Neural progenitor cell (in vitro differentiated cells): Measurements from ENCODE around the gene VEGFA. TPM values are rescaled to one million over a fixed set of nuclear protein-coding genes. Genes with fewer than 3 reads are reported as not detected.

Experiments used
- DNase-seq: peaks from one replicate; pipeline ENCODE4 v3.0.0-alpha.2; 2016; ENCODE audit warnings: low spot score
- H2AFZ ChIP-seq: fragments of 200-600 bp; sonication (generic); replicated peaks from 2 replicates; pipeline ENCODE4 v1.6.1; 2016; ENCODE audit warnings: antibody characterized with exemption
- H3F3A ChIP-seq: fragments of 200-600 bp; sonication (generic); 2 replicates; pipeline ENCODE4 v1.6.1; 2016; ENCODE audit warnings: antibody characterized with exemption, low read depth
- H3K27ac ChIP-seq: fragments of 200-600 bp; sonication (generic); 2 replicates; pipeline ENCODE4 v1.5.1; 2016; ENCODE audit warnings: mild to moderate bottlenecking
- H3K27me3 ChIP-seq: fragments of 200-600 bp; sonication (generic); 2 replicates; pipeline ENCODE4 v1.6.1; 2016; ENCODE audit warnings: mild to moderate bottlenecking, moderate library complexity
- H3K36me3 ChIP-seq: fragments of 200-600 bp; sonication (generic); 2 replicates; pipeline ENCODE4 v1.5.1; 2016
- H3K4me1 ChIP-seq: fragments of 200-600 bp; sonication (generic); 2 replicates; pipeline ENCODE4 v1.6.1; 2016; ENCODE audit warnings: mixed run types
- H3K4me2 ChIP-seq: fragments of 200-600 bp; sonication (generic); 2 replicates; pipeline ENCODE4 v1.6.1; 2016
- H3K4me3 ChIP-seq: fragments of 200-600 bp; sonication (generic); 2 replicates; pipeline ENCODE4 v1.5.1; 2016
- H3K79me2 ChIP-seq: fragments of 200-600 bp; sonication (generic); 2 replicates; pipeline ENCODE4 v1.6.1; 2016; ENCODE audit warnings: low read depth
- H3K9ac ChIP-seq: fragments of 200-600 bp; sonication (generic); 2 replicates; pipeline ENCODE4 v1.6.1; 2016
- H3K9me3 ChIP-seq: fragments of 200-600 bp; sonication (generic); 2 replicates; pipeline ENCODE4 v1.5.1; 2016; ENCODE audit warnings: low read depth
- H4K20me1 ChIP-seq: fragments of 200-600 bp; sonication (generic); 2 replicates; pipeline ENCODE4 v1.6.1; 2016; ENCODE audit warnings: low read depth
- H3K27ac Mint-ChIP-seq: 3 replicates; pipeline ENCODE4 v1.8.0; 2021; ENCODE audit warnings: mixed read lengths
- H3K27me3 Mint-ChIP-seq: 2 replicates; pipeline ENCODE4 v1.8.0; 2022; ENCODE audit warnings: low read depth, mild to moderate bottlenecking, inconsistent platforms, moderate library complexity, mixed read lengths; ENCODE audit not compliant: insufficient read depth
- H3K36me3 Mint-ChIP-seq: 3 replicates; pipeline ENCODE4 v1.8.0; 2021; ENCODE audit warnings: mixed read lengths
- H3K4me1 Mint-ChIP-seq: 3 replicates; pipeline ENCODE4 v1.8.0; 2021; ENCODE audit warnings: mixed read lengths
- H3K4me3 Mint-ChIP-seq: 3 replicates; pipeline ENCODE4 v1.8.0; 2021; ENCODE audit warnings: mild to moderate bottlenecking, moderate library complexity, mixed read lengths
- H3K9me3 Mint-ChIP-seq: 3 replicates; pipeline ENCODE4 v1.8.0; 2020; ENCODE audit warnings: mixed read lengths
- CTCF ChIP-seq: fragments of 200-600 bp; sonication (generic); IDR thresholded peaks from 2 replicates; pipeline ENCODE4 v1.5.1; 2017; ENCODE audit warnings: antibody characterized with exemption, mild to moderate bottlenecking
- EZH2 ChIP-seq: fragments of 200-600 bp; sonication (generic); IDR thresholded peaks from 2 replicates; pipeline ENCODE4 v1.6.1; 2017; ENCODE audit warnings: antibody characterized with exemption, mild to moderate bottlenecking, moderate library complexity
- EZH2phosphoT487 ChIP-seq: fragments of 200-600 bp; sonication (generic); IDR thresholded peaks from 2 replicates; pipeline ENCODE4 v1.6.1; 2017; ENCODE audit warnings: antibody characterized with exemption
- total RNA-seq: library from RNA; depleted of rRNA; stranded (reverse); fragments of >200 nt; gene quantifications from 2 replicates; pipeline ENCODE4 v1.2.3, GENCODE V29; 2015; ENCODE audit warnings: low replicate concordance

VEGFA gene
- total RNA-seq, 1 donor from 2014 or later, result 49.6 TPM

DNA sequence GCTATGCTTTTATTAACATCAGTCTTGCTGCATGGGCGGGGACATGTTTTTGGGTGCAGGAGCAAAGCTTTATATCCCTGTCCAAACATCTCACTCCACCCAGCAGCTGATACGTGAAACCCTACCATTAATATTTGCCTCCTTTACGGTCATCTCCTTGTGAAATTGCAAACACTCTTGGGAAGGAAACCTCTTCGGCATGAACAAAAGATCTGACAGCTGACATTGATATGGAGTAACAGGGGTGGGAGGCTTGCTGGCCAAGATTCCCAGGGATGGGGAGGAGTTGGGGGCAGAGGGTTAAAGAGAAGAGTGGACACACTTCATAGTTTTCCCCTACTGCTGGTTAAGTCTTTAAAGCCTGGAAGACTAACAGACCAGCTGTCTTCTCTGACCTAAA, 22.2 kb upstream of the VEGFA start:
- no peaks in the 10 kb centered on the region for H3F3A ChIP-seq
- H3K9ac ChIP-seq, result no peak overlapping the region
- H3K4me3 ChIP-seq, result no peak overlapping the region
- no peak overlapping the region for H2AFZ ChIP-seq
- no peaks in the 10 kb centered on the region for H3K27me3 ChIP-seq
- H3K36me3 Mint-ChIP-seq, result no peaks in the 10 kb centered on the region
- H3K4me1 Mint-ChIP-seq, result peaks cover 39% of the 10 kb centered on the region
- no peaks in the 10 kb centered on the region for H3K9me3 ChIP-seq
- H4K20me1 ChIP-seq, result no peaks in the 10 kb centered on the region
- no peak overlapping the region for H3K27ac Mint-ChIP-seq
- no peaks in the 10 kb centered on the region for H3K79me2 ChIP-seq
- no peak for DNase-seq
- TF ChIP-seq EZH2, result no peak
- TF ChIP-seq CTCF, result no peak
- no peak for TF ChIP-seq EZH2phosphoT487
- H3K4me1 ChIP-seq, result peaks cover 3% of the 10 kb centered on the region
- no peak overlapping the region for H3K4me3 Mint-ChIP-seq
- no peaks in the 10 kb centered on the region for H3K9me3 Mint-ChIP-seq
- peaks cover 7% of the 10 kb centered on the region for H3K27me3 Mint-ChIP-seq
- no peaks in the 10 kb centered on the region for H3K36me3 ChIP-seq
- H3K4me2 ChIP-seq, result no peak overlapping the region
- H3K27ac ChIP-seq, result no peak overlapping the region

- Histone ChIP-seq H3K9ac (no peak overlapping the region), H2AFZ (no peak overlapping the region), H3K4me3 (no peak overlapping the region), H3K79me2 (no peaks in the 10 kb centered on the region), H3K4me1 (peaks cover 3% of the 10 kb centered on the region), H3K27me3 (no peaks in the 10 kb centered on the region), H3F3A (no peaks in the 10 kb centered on the region), H3K9me3 (no peaks in the 10 kb centered on the region), H4K20me1 (no peaks in the 10 kb centered on the region), H3K4me2 (no peak overlapping the region), H3K36me3 (no peaks in the 10 kb centered on the region), H3K27ac (no peak overlapping the region)
- Mint-ChIP-seq H3K36me3 (no peaks in the 10 kb centered on the region), H3K4me3 (no peak overlapping the region), H3K9me3 (no peaks in the 10 kb centered on the region), H3K27me3 (peaks cover 5% of the 10 kb centered on the region), H3K4me1 (peaks cover 30% of the 10 kb centered on the region), H3K27ac (no peak overlapping the region)
- no peak for DNase-seq
- TF ChIP-seq EZH2phosphoT487 (no peak), CTCF (no peak), EZH2 (no peak)
Observed at GRCh38 chr6:43748765-43749164, 21.2 kb upstream of the VEGFA start.

GRCh38 chr6:43749461-43749860, 20.6 kb upstream of the VEGFA start:
- no peaks in the 10 kb centered on the region for H3K9me3 Mint-ChIP-seq
- Histone ChIP-seq H3K9ac (no peak overlapping the region), H3K36me3 (no peaks in the 10 kb centered on the region), H3K9me3 (no peaks in the 10 kb centered on the region), H4K20me1 (no peaks in the 10 kb centered on the region), H3K4me2 (no peak overlapping the region), H3K4me1 (peaks cover 3% of the 10 kb centered on the region), H2AFZ (no peak overlapping the region), H3K27me3 (no peaks in the 10 kb centered on the region), H3K27ac (no peak overlapping the region), H3F3A (no peaks in the 10 kb centered on the region), H3K4me3 (no peak overlapping the region), H3K79me2 (no peaks in the 10 kb centered on the region)
- no peak overlapping the region for H3K4me3 Mint-ChIP-seq
- no peaks in the 10 kb centered on the region for H3K36me3 Mint-ChIP-seq
- no peak for DNase-seq
- peaks cover 5% of the 10 kb centered on the region for H3K27me3 Mint-ChIP-seq
- H3K27ac Mint-ChIP-seq, result no peak overlapping the region
- peaks cover 23% of the 10 kb centered on the region for H3K4me1 Mint-ChIP-seq
- TF ChIP-seq EZH2 (no peak), CTCF (no peak)

- no peak for DNase-seq
- H3K79me2 ChIP-seq, result no peaks in the 10 kb centered on the region
- no peak overlapping the region for H3K9ac ChIP-seq
- no peaks in the 10 kb centered on the region for H3K36me3 ChIP-seq
- H3K9me3 Mint-ChIP-seq, result no peaks in the 10 kb centered on the region
- H3K4me1 Mint-ChIP-seq, result peaks cover 13% of the 10 kb centered on the region
- H3K27ac Mint-ChIP-seq, result no peak overlapping the region
- peaks cover 5% of the 10 kb centered on the region for H3K27me3 Mint-ChIP-seq
- H4K20me1 ChIP-seq, result no peaks in the 10 kb centered on the region
- H3K4me1 ChIP-seq, result peaks cover 3% of the 10 kb centered on the region
- H3K4me2 ChIP-seq, result no peak overlapping the region
- no peak overlapping the region for H3K4me3 Mint-ChIP-seq
- no peaks in the 10 kb centered on the region for H3K36me3 Mint-ChIP-seq
- H3K4me3 ChIP-seq, result no peak overlapping the region
- no peaks in the 10 kb centered on the region for H3K27me3 ChIP-seq
- H3F3A ChIP-seq, result no peaks in the 10 kb centered on the region
- H2AFZ ChIP-seq, result no peak overlapping the region
- H3K27ac ChIP-seq, result no peak overlapping the region
- H3K9me3 ChIP-seq, result no peaks in the 10 kb centered on the region
- no peak for TF ChIP-seq EZH2
- TF ChIP-seq CTCF, result no peak
- TF ChIP-seq EZH2phosphoT487, result no peak
Observed at GRCh38 chr6:43750622-43751021, 19.4 kb upstream of the VEGFA start.
